ENCODE measurements around the gene STAG1. TPM values are rescaled to one million over a fixed set of nuclear protein-coding genes. Genes with fewer than 3 reads are reported as not detected.

The STAG1 gene
- polyA plus RNA-seq, 1 donor from 2014 or later: 30.8 TPM

GRCh38 chr3:136653628-136654027 is 98.5 kb downstream of the STAG1 start:
- Histone ChIP-seq H3K4me3 (ENCODE audit: low read length) (no peak overlapping the region), H3K36me3 (ENCODE audit: insufficient read depth, low read length) (no peaks in the 10 kb centered on the region), H3K79me2 (replicated peaks; ENCODE audit: insufficient read depth, low read length) (peaks cover 77% of the 10 kb centered on the region)

GRCh38 chr3:136651581-136651980 is 100.6 kb downstream of the STAG1 start:
- Histone ChIP-seq H3K4me2 (ENCODE audit: low read length) (no peak overlapping the region), H3K36me3 (ENCODE audit: insufficient read depth, low read length) (no peaks in the 10 kb centered on the region), H3K4me3 (ENCODE audit: low read length) (no peak overlapping the region), H3K79me2 (replicated peaks; ENCODE audit: insufficient read depth, low read length) (peaks cover 69% of the 10 kb centered on the region), H3F3A (ENCODE audit: insufficient read depth, low read length, poor library complexity, severe bottlenecking) (no peaks in the 10 kb centered on the region), H3K27ac (ENCODE audit: low read length) (no peak overlapping the region), H3K9me2 (ENCODE audit: insufficient read depth, low read length) (no peaks in the 10 kb centered on the region), H3K9me3 (ENCODE audit: low read length) (peaks cover 9% of the 10 kb centered on the region), H3K27me3 (ENCODE audit: insufficient read depth, low read depth, low read length) (no peaks in the 10 kb centered on the region), H3K9ac (ENCODE audit: low read length) (no peak overlapping the region), H2AFZ (ENCODE audit: low read depth, low read length) (no peak overlapping the region), H4K20me1 (ENCODE audit: insufficient read depth) (no peaks in the 10 kb centered on the region)
- no peak for TF ChIP-seq EZH2 (IDR thresholded peaks at IDR 0.05; ENCODE audit: borderline replicate concordance, insufficient read depth, low read length, poor library complexity, severe bottlenecking)
- TF ChIP-seq TAF1 (IDR thresholded peaks at IDR 0.05; ENCODE audit: low read depth): no peak
- no peak for TF ChIP-seq EP300 (conservative IDR thresholded peaks at IDR 0.05; ENCODE audit: poor library complexity, severe bottlenecking)
- TF ChIP-seq MXI1 (conservative IDR thresholded peaks at IDR 0.05; ENCODE audit: poor library complexity, severe bottlenecking): no peak
- TF ChIP-seq POLR2AphosphoS5 (IDR thresholded peaks at IDR 0.05): no peak
- no peak for TF ChIP-seq CTCF (IDR thresholded peaks at IDR 0.05; ENCODE audit: poor library complexity, severe bottlenecking)
- no peak for TF ChIP-seq SMC3 (conservative IDR thresholded peaks at IDR 0.05; ENCODE audit: poor library complexity)
- no peak for TF ChIP-seq RAD21 (conservative IDR thresholded peaks at IDR 0.05)
- no peak for TF ChIP-seq REST (IDR thresholded peaks at IDR 0.05; ENCODE audit: borderline replicate concordance)

More at GRCh38 chr3:136653628-136654027, 98.5 kb downstream of the STAG1 start:
- no peak overlapping the region for H3K4me2 ChIP-seq (ENCODE audit: low read length)
- H3K9me3 ChIP-seq (ENCODE audit: low read length): peaks cover 9% of the 10 kb centered on the region
- no peaks in the 10 kb centered on the region for H3F3A ChIP-seq (ENCODE audit: insufficient read depth, low read length, poor library complexity, severe bottlenecking)
- no peaks in the 10 kb centered on the region for H3K27me3 ChIP-seq (ENCODE audit: insufficient read depth, low read depth, low read length)
- no peak overlapping the region for H2AFZ ChIP-seq (ENCODE audit: low read depth, low read length)
- no peak overlapping the region for H3K27ac ChIP-seq (ENCODE audit: low read length)
- no peak for TF ChIP-seq EP300 (conservative IDR thresholded peaks at IDR 0.05; ENCODE audit: poor library complexity, severe bottlenecking)
- no peak for TF ChIP-seq REST (IDR thresholded peaks at IDR 0.05; ENCODE audit: borderline replicate concordance)
- TF ChIP-seq RAD21 (conservative IDR thresholded peaks at IDR 0.05): no peak
- TF ChIP-seq EZH2 (IDR thresholded peaks at IDR 0.05; ENCODE audit: borderline replicate concordance, insufficient read depth, low read length, poor library complexity, severe bottlenecking): no peak
- no peaks in the 10 kb centered on the region for H4K20me1 ChIP-seq (ENCODE audit: insufficient read depth)
- no peak overlapping the region for H3K9ac ChIP-seq (ENCODE audit: low read length)
- no peaks in the 10 kb centered on the region for H3K9me2 ChIP-seq (ENCODE audit: insufficient read depth, low read length)

Data from neural cell (in vitro differentiated cells).